Esophagus (tissue), 2 donors: ENCODE results near the gene S100Z. TPM values are rescaled to one million over a fixed set of nuclear protein-coding genes. Genes with fewer than 3 reads are reported as not detected.
"Not testable (repeated sequence)": the region's sequence is repeated elsewhere in the genome, so short reads cannot be mapped to it uniquely, and the experiment has no call there.

ENCODE experiments used
- H3K27ac ChIP-seq, 2 donors: one replicate each; pipeline ENCODE4 v1.5.1; 2013; ENCODE audit warnings: low read depth in 2 of 2, mild to moderate bottlenecking in 2 of 2, inconsistent platforms in 1 of 2, low read length in 1 of 2, moderate library complexity in 1 of 2
- H3K27me3 ChIP-seq, 2 donors: one replicate each; pipeline ENCODE4 v1.6.1; 2013; ENCODE audit warnings: low read length in 2 of 2, control low read depth in 1 of 2, mild to moderate bottlenecking in 1 of 2; ENCODE audit not compliant: insufficient read depth in 2 of 2, control insufficient read depth in 1 of 2
- H3K36me3 ChIP-seq, 2 donors: one replicate each; pipeline ENCODE4 v1.6.1; 2013; ENCODE audit warnings: low read length in 1 of 2; ENCODE audit not compliant: control insufficient read depth in 2 of 2, insufficient read depth in 2 of 2
- H3K4me1 ChIP-seq, 2 donors: one replicate each; pipeline ENCODE4 v1.6.1; 2013; ENCODE audit warnings: low read length in 1 of 2; ENCODE audit not compliant: control insufficient read depth in 2 of 2, insufficient read depth in 2 of 2
- H3K4me3 ChIP-seq, 2 donors: one replicate each; pipeline ENCODE4 v1.5.1; 2013; ENCODE audit warnings: low read length in 2 of 2, mild to moderate bottlenecking in 2 of 2, low read depth in 1 of 2, moderate library complexity in 1 of 2
- H3K9me3 ChIP-seq, 2 donors: one replicate each; pipeline ENCODE4 v1.6.1; 2013; ENCODE audit warnings: mild to moderate bottlenecking in 2 of 2, low read depth in 1 of 2, low read length in 1 of 2, moderate library complexity in 1 of 2; ENCODE audit not compliant: control insufficient read depth in 2 of 2, insufficient read depth in 1 of 2
- WGBS, 2 donors: extraction: QIAGEN DNeasy Blood & Tissue Kit; methylation state at CpG; one replicate each; pipeline ENCODE4 v1.1.7; 2013; 5-methylcytosine and 5-hydroxymethylcytosine counted together
- polyA plus RNA-seq, 2 donors: library from polyadenylated mRNA; stranded (reverse); fragments of 200-250 nt; gene quantifications; one replicate each; pipeline ENCODE4 v1.2.3, GENCODE V29; 2013
- donor health status: healthy with polysubstance abuse.
- donor health status: Bipolar disorder and iron deficiency.

S100Z gene
- polyA plus RNA-seq, 2 donors, result 0.02 TPM; not detected in 1

- Histone ChIP-seq H3K36me3 (no peaks in the 10 kb centered on the region), H3K9me3 (no peaks in the 10 kb centered on the region), H3K4me3 (no peak overlapping the region), H3K27me3 (no peaks in the 10 kb centered on the region), H3K4me1 (no peaks in the 10 kb centered on the region), H3K27ac (no peak overlapping the region)
- WGBS, 2 donors, result 65 to 69% methylated on average over 7 of the region's 7 CpGs
Measured at GRCh38 chr5:76851728-76852369, 2.0 kb downstream of the S100Z start.

GRCh38 chr5:76852772-76853171 is 3.0 kb downstream of the S100Z start:
- Histone ChIP-seq H3K9me3 (no peaks in the 10 kb centered on the region), H3K27me3 (no peaks in the 10 kb centered on the region), H3K27ac (no peak overlapping the region), H3K36me3 (no peaks in the 10 kb centered on the region), H3K4me1 (no peaks in the 10 kb centered on the region), H3K4me3 (no peak overlapping the region)
- WGBS, 2 donors, result 64 to 65% methylated on average over 2 of the region's 2 CpGs

- H3K9me3 ChIP-seq, H3K27ac ChIP-seq: not testable (repeated sequence)
- 92 to 97% methylated on average over 3 of the region's 3 CpGs for WGBS, 2 donors
Measured at GRCh38 chr5:76853741-76854140, 3.9 kb downstream of the S100Z start.

DNA sequence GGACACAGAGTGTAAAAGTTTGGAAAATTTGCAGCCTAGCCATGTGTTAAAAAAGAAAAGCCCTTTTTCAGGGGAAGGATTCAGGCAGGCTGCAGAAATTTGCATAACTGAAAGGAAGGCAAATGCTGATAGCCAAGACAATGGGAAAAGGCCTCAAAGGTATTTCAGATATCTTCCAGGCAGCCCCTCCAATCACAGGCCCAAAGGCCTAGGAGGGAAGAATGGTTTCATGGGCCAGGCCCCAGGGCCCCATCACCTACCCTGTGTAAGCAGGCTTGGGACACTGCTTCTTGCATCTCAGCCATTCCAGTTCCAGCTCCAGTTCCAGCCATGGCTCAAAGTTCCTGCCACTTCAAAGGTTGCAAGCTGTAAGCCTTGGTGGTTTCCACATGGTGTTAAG is 4.8 kb downstream of the S100Z start:
- Histone ChIP-seq H3K36me3 (no peaks in the 10 kb centered on the region), H3K27me3 (no peaks in the 10 kb centered on the region), H3K27ac (no peak overlapping the region), H3K4me1 (no peaks in the 10 kb centered on the region), H3K4me3 (no peak overlapping the region), H3K9me3 (no peaks in the 10 kb centered on the region)

More at GRCh38 chr5:76853741-76854140, 3.9 kb downstream of the S100Z start:
- not testable (repeated sequence) for H3K27me3 ChIP-seq, H3K36me3 ChIP-seq, H3K4me1 ChIP-seq, H3K4me3 ChIP-seq

DNA sequence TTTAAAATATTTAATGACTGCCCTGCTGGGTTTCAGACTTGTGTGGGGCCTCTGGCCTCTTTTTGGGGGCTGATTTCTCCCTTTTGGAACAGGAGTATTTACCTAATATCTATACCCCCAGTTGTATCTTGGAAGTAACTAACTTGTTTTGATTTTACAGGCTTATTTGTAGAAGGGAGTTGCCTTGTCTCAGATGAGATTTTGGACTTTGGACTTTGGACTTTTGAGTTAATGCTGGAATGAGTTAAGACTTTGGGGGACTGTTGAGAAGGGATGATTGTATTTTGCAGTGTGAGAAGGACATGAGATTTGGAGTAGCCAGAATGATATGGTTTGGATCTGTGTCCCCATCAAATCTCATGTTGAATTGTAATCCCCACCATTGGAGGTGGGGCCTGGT is 5.7 kb downstream of the S100Z start:
- not testable (repeated sequence) for H3K27ac ChIP-seq, H3K4me3 ChIP-seq, H3K9me3 ChIP-seq, H3K4me1 ChIP-seq, H3K36me3 ChIP-seq, H3K27me3 ChIP-seq

DNA sequence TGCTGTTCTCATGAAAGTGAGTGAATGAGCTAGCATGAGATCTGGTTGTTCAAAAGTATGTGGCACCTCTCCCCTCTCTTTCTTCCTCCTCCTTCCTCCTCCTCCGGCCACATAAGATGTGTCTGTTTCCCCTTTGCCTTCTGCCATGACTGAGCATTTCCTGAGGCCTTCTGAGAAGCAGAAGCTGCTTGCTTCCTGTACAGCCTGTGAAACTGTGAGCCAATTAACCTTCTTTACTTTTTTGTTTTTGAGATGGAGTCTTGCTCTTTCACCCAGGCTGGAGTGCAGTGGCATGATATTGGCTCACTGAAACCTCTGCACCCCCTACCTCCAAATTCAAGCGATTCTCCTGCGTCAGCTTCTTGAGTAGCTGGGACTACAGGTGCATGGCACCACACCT is 6.1 kb downstream of the S100Z start:
- no peaks in the 10 kb centered on the region for H3K9me3 ChIP-seq
- H3K36me3 ChIP-seq, result no peaks in the 10 kb centered on the region
- H3K4me3 ChIP-seq, result no peak overlapping the region
- H3K27me3 ChIP-seq, result no peaks in the 10 kb centered on the region
- H3K27ac ChIP-seq, result no peak overlapping the region
- 77 to 83% methylated on average over 3 of the region's 3 CpGs for WGBS, 2 donors
- H3K4me1 ChIP-seq, result no peaks in the 10 kb centered on the region

DNA sequence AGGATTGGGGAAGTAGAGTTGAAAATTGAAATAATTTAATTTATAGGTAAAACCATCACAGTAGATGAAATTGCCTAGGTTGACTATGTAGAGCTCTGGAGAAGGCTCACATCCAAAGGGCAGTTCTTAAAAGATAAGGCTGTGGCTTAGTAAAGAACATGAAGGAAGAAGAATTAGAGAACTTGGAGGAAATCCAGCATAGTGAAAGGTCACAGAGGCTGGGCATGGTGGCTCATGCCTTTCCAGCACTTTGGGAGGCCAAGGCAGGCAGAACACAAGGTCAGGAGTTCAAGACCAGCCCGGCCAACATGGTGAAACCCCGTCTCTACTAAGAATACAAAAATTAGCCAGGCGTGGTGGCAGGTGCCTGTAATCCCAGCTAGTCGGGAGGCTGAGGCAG is 7.0 kb downstream of the S100Z start:
- WGBS, 2 donors, result 70 to 83% methylated on average over 4 of the region's 4 CpGs
- H3K27ac ChIP-seq, H3K4me1 ChIP-seq, H3K27me3 ChIP-seq, H3K36me3 ChIP-seq, H3K9me3 ChIP-seq, H3K4me3 ChIP-seq: not testable (repeated sequence)

GRCh38 chr5:76859591-76860247 is 9.9 kb downstream of the S100Z start:
- Histone ChIP-seq H3K4me1 (no peaks in the 10 kb centered on the region), H3K27ac (no peak overlapping the region), H3K9me3 (no peaks in the 10 kb centered on the region), H3K27me3 (no peaks in the 10 kb centered on the region), H3K4me3 (no peak overlapping the region), H3K36me3 (no peaks in the 10 kb centered on the region)
- 80 to 82% methylated on average over 10 of the region's 10 CpGs for WGBS, 2 donors

- Histone ChIP-seq H3K4me3 (no peak overlapping the region), H3K4me1 (no peaks in the 10 kb centered on the region), H3K27me3 (no peaks in the 10 kb centered on the region), H3K27ac (no peak overlapping the region), H3K36me3 (no peaks in the 10 kb centered on the region), H3K9me3 (no peaks in the 10 kb centered on the region)
- 51 to 73% methylated on average over 5 of the region's 5 CpGs for WGBS, 2 donors
Measured at GRCh38 chr5:76861612-76862011, 11.8 kb downstream of the S100Z start.

DNA sequence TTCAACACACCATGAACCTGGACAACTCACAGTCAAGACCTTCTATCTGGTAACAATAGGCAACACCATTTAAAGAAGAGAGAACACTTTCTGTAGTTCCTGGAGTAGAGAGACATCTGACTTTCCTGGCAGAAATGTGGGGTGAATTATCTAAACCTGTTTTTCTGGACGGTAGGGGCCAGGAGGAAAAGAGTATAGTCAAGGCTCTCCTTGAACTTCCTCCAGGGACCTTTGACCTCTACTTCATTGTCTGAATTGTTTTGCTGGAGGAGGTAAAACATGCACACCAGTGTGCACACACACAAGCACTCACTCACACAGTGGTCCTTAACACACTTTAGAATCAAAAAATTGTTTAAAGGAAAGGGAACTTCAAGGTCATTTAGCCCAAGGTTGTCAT is 13.2 kb downstream of the S100Z start:
- no peaks in the 10 kb centered on the region for H3K4me1 ChIP-seq
- no peak overlapping the region for H3K27ac ChIP-seq
- H3K36me3 ChIP-seq, result no peaks in the 10 kb centered on the region
- no peak overlapping the region for H3K4me3 ChIP-seq
- WGBS, 2 donors, result 36 to 42% methylated on average over 1 of the region's 1 CpG
- no peaks in the 10 kb centered on the region for H3K27me3 ChIP-seq
- H3K9me3 ChIP-seq, result no peaks in the 10 kb centered on the region
